Transverse colon (tissue), 4 donors: Measurements from ENCODE around the gene DYNAP. TPM values are rescaled to one million over a fixed set of nuclear protein-coding genes. Genes with fewer than 3 reads are reported as not detected.

Experiments
- DNase-seq: peaks from one replicate; pipeline ENCODE4 v3.0.0-alpha.2; 2019
- H3K27ac ChIP-seq, 4 donors: fragments of 200-600 bp; sonication (generic); 2 replicates each; pipeline ENCODE4 v1.5.1; 2016 to 2018; ENCODE audit warnings: inconsistent platforms in 4 of 4
- H3K27me3 ChIP-seq: fragments of 200-600 bp; sonication (generic); 2 replicates; pipeline ENCODE4 v1.5.1; 2017; ENCODE audit warnings: inconsistent platforms
- H3K36me3 ChIP-seq, 4 donors: fragments of 200-600 bp; sonication (generic); 2 replicates each; pipeline ENCODE4 v1.5.1; 2017 to 2019; ENCODE audit warnings: inconsistent platforms in 4 of 4
- H3K4me1 ChIP-seq, 4 donors: fragments of 200-600 bp; sonication (generic); 2 replicates each; pipeline ENCODE4 v1.5.1; 2017 to 2020; ENCODE audit warnings: inconsistent platforms in 4 of 4
- H3K4me3 ChIP-seq, 4 donors: fragments of 200-600 bp; sonication (generic); 1 replicate in 1 of 4; 2 replicates in 3 of 4; pipeline versions ENCODE4 v1.5.1 to v1.6.1; 2017 to 2019; ENCODE audit warnings: inconsistent platforms in 4 of 4
- H3K9me3 ChIP-seq, 2 donors: fragments of 200-600 bp; sonication (generic); 2 replicates each; pipeline ENCODE4 v1.5.1; 2017 to 2019; ENCODE audit warnings: inconsistent platforms in 2 of 2
- CTCF ChIP-seq, 5 experiments: fragments of 200-600 bp in 3 of 5; fragments of 450-650 bp in 2 of 5; sonication (generic) in 3 of 5; IDR thresholded peaks; 1 replicate in 2 of 5; 2 replicates in 3 of 5; pipeline ENCODE4 v1.5.1; 2016 to 2017; ENCODE audit warnings: antibody characterized with exemption in 5 of 5, inconsistent platforms in 3 of 5, mild to moderate bottlenecking in 2 of 5, moderate library complexity in 1 of 5
- EP300 ChIP-seq: sonication (generic); formaldehyde crosslinking; IDR thresholded peaks from one replicate; pipeline ENCODE4 v1.6.1; 2017; ENCODE audit warnings: antibody characterized with exemption, low read depth
- POLR2A ChIP-seq: fragments of 450-650 bp; IDR thresholded peaks from one replicate; pipeline ENCODE4 v1.6.1; 2016; ENCODE audit warnings: antibody characterized with exemption, mild to moderate bottlenecking, moderate library complexity
- POLR2AphosphoS5 ChIP-seq, 3 donors: sonication (generic); formaldehyde crosslinking; IDR thresholded peaks; one replicate each; pipeline ENCODE4 v1.6.1; 2016; ENCODE audit warnings: antibody characterized with exemption in 3 of 3
- WGBS, 2 donors: methylation state at CpG; one replicate each; pipeline ENCODE4 v1.1.5; 2018; ENCODE audit warnings: low coverage in 1 of 2; 5-methylcytosine and 5-hydroxymethylcytosine counted together
- in situ Hi-C, 4 donors: fragments of 200-750 bp; cut with MboI; loops; one replicate each; pipeline versions ENCODE4 v1.15.0 to v1.15.1; 2017; ENCODE audit warnings: low sequenced_read_pairs in 3 of 4, low pct_ligation_motif_present in 1 of 4, low pct_unique_long_range_greater_than_20kb in 1 of 4
- intact Hi-C: fragments of 100-400 bp; cut with DNase I; formaldehyde crosslinking; loops from one replicate; pipeline ENCODE4 v1.15.1; 2023; ENCODE audit warnings: low total_unique reads
- total RNA-seq, 4 donors: library from RNA; depleted of rRNA; stranded (reverse); fragments of >200 nt; gene quantifications; one replicate each; pipeline ENCODE4 v1.1.0, GENCODE V29; 2016

The DYNAP gene
- total RNA-seq, 4 donors from 2014 or later = not detected

GRCh38 chr18:54630963-54631362 lies 39.9 kb downstream of the DYNAP start:
- no peak overlapping the region for H3K4me3 ChIP-seq
- no peaks in the 10 kb centered on the region for H3K9me3 ChIP-seq
- no peaks in the 10 kb centered on the region for H3K4me1 ChIP-seq
- intact Hi-C loops = no loop called here
- DNase-seq = no peak
- H3K36me3 ChIP-seq = no peaks in the 10 kb centered on the region
- in situ Hi-C loops = loop anchor here in 1 of 4 donors (25.0 kb wide), 1 partner anchor 169 kb away; no protein-coding TSS in a partner anchor
- TF ChIP-seq CTCF (IDR thresholded peaks at IDR 0.05) = no peak
- no peak for TF ChIP-seq POLR2AphosphoS5 (IDR thresholded peaks at IDR 0.05)
- no peak for TF ChIP-seq POLR2A
- TF ChIP-seq EP300 = no peak
- no peaks in the 10 kb centered on the region for H3K27me3 ChIP-seq
- no peak overlapping the region for H3K27ac ChIP-seq

- Histone ChIP-seq H3K27me3 (no peaks in the 10 kb centered on the region), H3K4me3 (no peak overlapping the region), H3K27ac (no peak overlapping the region), H3K4me1 (no peaks in the 10 kb centered on the region), H3K36me3 (no peaks in the 10 kb centered on the region), H3K9me3 (no peaks in the 10 kb centered on the region)
- WGBS, 2 donors = 68 to 76% methylated on average over 3 to 4 of the region's 4 CpGs
- in situ Hi-C loops (loop anchor here in 1 of 4 donors (25.0 kb wide), 1 partner anchor 174 kb away; no protein-coding TSS in a partner anchor), intact Hi-C loops (no loop called here)
- DNase-seq = no peak
- TF ChIP-seq CTCF (IDR thresholded peaks at IDR 0.05) = no peak
- TF ChIP-seq POLR2A = no peak
- no peak for TF ChIP-seq EP300
- TF ChIP-seq POLR2AphosphoS5 (IDR thresholded peaks at IDR 0.05) = no peak
Measured at GRCh38 chr18:54636217-54636616, 45.2 kb downstream of the DYNAP start.

- H3K27ac ChIP-seq = no peak overlapping the region
- in situ Hi-C loops = loop anchor here in 1 of 4 donors (25.0 kb wide), 1 partner anchor 179 kb away; no protein-coding TSS in a partner anchor
- DNase-seq = no peak
- no peak overlapping the region for H3K4me3 ChIP-seq
- no peaks in the 10 kb centered on the region for H3K36me3 ChIP-seq
- no peak for TF ChIP-seq POLR2AphosphoS5 (IDR thresholded peaks at IDR 0.05)
- TF ChIP-seq POLR2A = no peak
- no peak for TF ChIP-seq CTCF (IDR thresholded peaks at IDR 0.05)
- no peak for TF ChIP-seq EP300
- 74 to 86% methylated on average over 1 of the region's 1 CpG for WGBS, 2 donors
- intact Hi-C loops = no loop called here
- no peaks in the 10 kb centered on the region for H3K27me3 ChIP-seq
- H3K4me1 ChIP-seq = no peaks in the 10 kb centered on the region
- H3K9me3 ChIP-seq = no peaks in the 10 kb centered on the region
Measured at GRCh38 chr18:54641734-54642133, 50.7 kb downstream of the DYNAP start.

- no peaks in the 10 kb centered on the region for H3K27me3 ChIP-seq
- H3K9me3 ChIP-seq = no peaks in the 10 kb centered on the region
- TF ChIP-seq CTCF (IDR thresholded peaks at IDR 0.05) = peak in 4 of 5 experiments; percentile 31 to 60 (median 50)
- TF ChIP-seq EP300 = no peak
- no peak for TF ChIP-seq POLR2AphosphoS5 (IDR thresholded peaks at IDR 0.05)
- no peak for TF ChIP-seq POLR2A
- WGBS, 2 donors = 6 to 16% methylated on average over 2 of the region's 2 CpGs
- in situ Hi-C loops = loop anchor here in 1 of 4 donors (25.0 kb wide), 1 partner anchor 185 kb away; no protein-coding TSS in a partner anchor
- no peak overlapping the region for H3K4me3 ChIP-seq
- no peak overlapping the region for H3K27ac ChIP-seq
- H3K4me1 ChIP-seq = no peaks in the 10 kb centered on the region
- no peaks in the 10 kb centered on the region for H3K36me3 ChIP-seq
- peak; percentile 22 for DNase-seq
- intact Hi-C loops = no loop called here
Measured at GRCh38 chr18:54647176-54647575, 56.1 kb downstream of the DYNAP start.

Other genes with a start within 250 kb of the DYNAP start
- gene STARD6, start 233.4 kb upstream of the DYNAP start, total RNA-seq = not detected
- gene C18orf54, start 233.3 kb upstream of the DYNAP start, total RNA-seq = 1 to 10 TPM in 2 of 4 donors, under 1 TPM in 2; 0.37 to 5.1 (median 1.9) TPM
- 1 to 10 TPM; 1.2 to 6.0 (median 3.5) TPM for gene RAB27B, start 237.2 kb downstream of the DYNAP start, total RNA-seq